Mesodermal cell (in vitro differentiated cells): ENCODE data around the gene PRSS2.
"Not testable (repeated sequence)": the region's sequence is repeated elsewhere in the genome, so short reads cannot be mapped to it uniquely, and the experiment has no call there.

Source experiments
- H3K27ac ChIP-seq: 2 replicates; pipeline ENCODE4 v1.7.0; 2013; ENCODE audit warnings: mild to moderate bottlenecking, low read depth, low read length, moderate library complexity; ENCODE audit not compliant: severe bottlenecking
- H3K36me3 ChIP-seq: 2 replicates; pipeline ENCODE4 v1.7.1; 2013; ENCODE audit warnings: mild to moderate bottlenecking, low read length, moderate library complexity; ENCODE audit not compliant: control insufficient read depth, insufficient read depth
- H3K4me1 ChIP-seq: one replicate; pipeline ENCODE4 v1.7.1; 2013; ENCODE audit warnings: mild to moderate bottlenecking, low read length; ENCODE audit not compliant: insufficient read depth, control insufficient read depth, poor library complexity, severe bottlenecking
- H3K4me3 ChIP-seq: 2 replicates; pipeline ENCODE4 v1.7.0; 2013; ENCODE audit warnings: low read length, control low read depth, mild to moderate bottlenecking; ENCODE audit not compliant: insufficient read depth, poor library complexity, severe bottlenecking; ENCODE audit errors: extremely low read depth
- H3K9me3 ChIP-seq: 2 replicates; pipeline ENCODE4 v1.7.1; 2013; ENCODE audit warnings: mild to moderate bottlenecking, low read length, moderate library complexity; ENCODE audit not compliant: control insufficient read depth
- WGBS, 2 experiments: methylation state at CpG; one replicate each; pipeline ENCODE4 v1.1.5; 2013; ENCODE audit warnings: missing lambda C conversion rate in 2 of 2; ENCODE audit not compliant: insufficient coverage in 2 of 2; 5-methylcytosine and 5-hydroxymethylcytosine counted together

Gene PRSS2

DNA sequence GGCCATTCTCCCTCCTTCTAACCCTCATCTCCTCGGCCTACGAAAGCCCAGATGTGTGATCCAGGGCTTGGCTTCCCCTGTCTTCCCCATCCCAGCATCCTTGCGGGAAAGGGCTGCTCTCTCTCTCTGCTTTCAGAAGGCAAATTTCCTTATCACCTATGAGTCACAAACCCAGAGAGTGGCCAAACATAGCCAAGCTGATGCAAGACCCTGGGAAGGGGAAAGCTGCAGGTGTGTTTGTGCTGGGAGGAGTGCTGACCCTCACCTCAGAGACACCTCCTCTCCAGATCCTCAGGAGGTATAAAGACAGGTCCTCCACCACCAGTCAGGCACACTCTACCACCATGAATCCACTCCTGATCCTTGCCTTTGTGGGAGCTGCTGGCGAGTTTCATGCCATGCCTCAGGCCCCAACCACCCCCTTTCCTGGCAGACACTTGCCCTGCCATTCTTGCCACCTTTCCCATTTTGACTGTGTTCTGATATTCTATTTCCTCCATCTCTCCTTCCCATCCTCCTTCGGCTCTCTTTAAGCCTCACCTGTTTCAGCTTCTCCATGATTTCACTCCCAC is 10.6 kb upstream of the PRSS2 start:
- 79 to 81% methylated on average over 3 to 4 of the region's 5 CpGs for WGBS, 2 experiments
- H3K4me3 ChIP-seq: no peak overlapping the region
- no peak overlapping the region for H3K27ac ChIP-seq
- H3K36me3 ChIP-seq: no peaks in the 10 kb centered on the region
- H3K4me1 ChIP-seq: no peaks in the 10 kb centered on the region
- H3K9me3 ChIP-seq: no peaks in the 10 kb centered on the region

DNA sequence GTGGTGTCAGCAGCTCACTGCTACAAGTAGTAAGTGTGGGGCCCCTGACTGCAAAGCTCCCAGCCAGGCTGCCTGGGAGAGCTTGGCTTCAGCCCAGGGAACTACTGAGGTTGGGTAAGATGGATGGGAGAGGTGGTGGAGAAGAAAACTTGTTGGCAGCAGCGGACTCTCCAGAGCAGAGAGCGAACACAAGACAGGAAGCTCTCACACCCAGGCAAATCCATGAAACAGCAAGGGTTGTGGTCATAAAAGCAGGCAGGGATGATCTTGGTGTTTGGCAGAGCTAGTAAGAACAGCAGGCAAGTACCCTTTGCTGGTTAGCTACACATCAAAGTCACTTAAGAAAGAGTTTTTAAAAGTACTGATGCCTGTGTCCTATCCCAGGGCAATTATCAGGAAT is 9.2 kb upstream of the PRSS2 start:
- not testable (repeated sequence) for H3K27ac ChIP-seq, H3K4me1 ChIP-seq, H3K9me3 ChIP-seq, H3K36me3 ChIP-seq, H3K4me3 ChIP-seq
- whole genome bisulfite sequencing, 2 experiments: 90 to 93% methylated on average over 2 of the region's 2 CpGs

DNA sequence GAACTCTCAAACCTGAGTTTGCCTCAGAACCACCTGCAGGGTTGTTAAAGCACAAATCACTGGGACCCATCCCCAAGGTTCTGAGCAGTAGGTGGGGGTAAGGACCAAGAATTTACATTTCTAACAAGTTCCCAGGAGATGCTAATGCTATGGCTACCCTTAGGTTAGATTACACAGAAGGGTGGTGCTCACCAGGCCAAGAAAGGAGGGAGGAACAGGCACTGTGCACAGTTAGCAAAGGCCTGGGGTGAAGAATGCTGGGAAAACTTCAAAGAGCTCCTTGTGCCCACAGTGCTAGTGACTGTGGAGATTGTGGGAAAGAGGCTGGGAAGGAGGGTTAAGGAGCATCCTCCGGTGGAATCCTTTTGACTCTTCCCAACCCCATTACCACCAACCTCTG is 8.7 kb upstream of the PRSS2 start:
- H3K36me3 ChIP-seq: no peaks in the 10 kb centered on the region
- WGBS, 2 experiments: no CpG with 5 or more reads among the region's 1 CpG
- no peak overlapping the region for H3K27ac ChIP-seq
- no peaks in the 10 kb centered on the region for H3K4me1 ChIP-seq
- no peak overlapping the region for H3K4me3 ChIP-seq
- H3K9me3 ChIP-seq: no peaks in the 10 kb centered on the region

DNA sequence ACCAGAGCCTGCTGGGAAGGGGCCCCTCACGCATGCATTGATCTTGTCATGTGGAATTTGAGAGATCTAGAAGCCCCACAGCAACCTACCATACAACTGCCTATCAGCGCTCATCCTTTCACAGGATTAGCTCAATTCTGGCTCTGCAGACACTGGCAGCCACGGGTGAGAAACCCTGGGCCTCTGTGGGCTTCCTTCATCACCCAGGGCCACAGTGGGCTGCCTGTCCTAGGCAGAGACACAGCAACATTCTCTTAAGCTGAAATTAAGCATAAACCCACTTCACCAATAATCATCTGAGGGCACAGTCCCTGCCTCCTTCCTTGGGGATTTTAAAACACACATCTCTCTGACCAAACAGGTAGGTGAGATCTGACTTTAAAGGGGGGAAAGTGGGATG is 3.3 kb upstream of the PRSS2 start:
- no peaks in the 10 kb centered on the region for H3K36me3 ChIP-seq
- H3K27ac ChIP-seq: no peak overlapping the region
- H3K4me3 ChIP-seq: no peak overlapping the region
- H3K9me3 ChIP-seq: no peaks in the 10 kb centered on the region
- no peaks in the 10 kb centered on the region for H3K4me1 ChIP-seq
- 71 to 75% methylated on average over 3 of the region's 3 CpGs for WGBS, 2 experiments

DNA sequence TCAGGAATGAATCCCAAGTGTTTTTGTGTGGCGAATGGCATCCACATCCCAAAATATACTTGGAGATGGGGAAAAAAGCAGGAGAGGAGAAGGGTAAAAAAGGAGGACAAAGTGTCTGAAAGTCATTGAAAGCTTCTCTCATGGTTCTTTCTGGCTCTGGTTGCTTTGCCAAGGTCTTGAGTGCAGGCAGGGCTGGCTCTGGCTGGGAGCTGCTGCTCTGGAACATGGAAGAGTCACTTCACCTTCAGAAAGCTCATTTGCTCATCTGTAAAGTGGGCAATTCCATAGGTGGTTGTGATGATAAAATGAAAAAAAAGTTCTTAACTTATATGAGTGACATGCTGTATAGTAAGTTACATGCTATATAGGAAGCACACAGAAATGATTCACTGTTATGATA is 2.9 kb upstream of the PRSS2 start:
- Histone ChIP-seq H3K9me3 (no peaks in the 10 kb centered on the region), H3K4me3 (no peak overlapping the region), H3K27ac (no peak overlapping the region), H3K4me1 (no peaks in the 10 kb centered on the region), H3K36me3 (no peaks in the 10 kb centered on the region)
- 63 to 100% methylated on average over 1 of the region's 1 CpG for WGBS, 2 experiments

DNA sequence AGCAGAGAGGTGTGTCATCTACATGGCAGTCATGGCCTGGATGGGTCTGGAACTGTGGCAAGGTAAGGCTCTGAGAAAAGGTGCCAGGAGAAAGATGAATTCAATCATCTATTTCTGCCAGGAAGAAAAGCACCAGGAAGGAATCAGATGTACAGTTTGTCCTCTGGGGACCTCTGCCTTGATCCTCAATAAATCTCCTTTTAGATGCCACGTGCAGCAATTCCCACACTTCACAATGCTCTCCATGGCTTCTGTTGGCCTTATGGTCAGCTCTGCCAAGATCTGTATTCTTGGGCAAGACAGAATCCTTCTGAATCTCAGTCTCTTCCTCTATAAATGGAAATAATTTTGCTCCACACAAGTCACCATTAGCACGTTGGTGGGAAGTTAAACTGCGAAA is 1.9 kb upstream of the PRSS2 start:
- H3K27ac ChIP-seq, H3K4me3 ChIP-seq, H3K4me1 ChIP-seq, H3K36me3 ChIP-seq, H3K9me3 ChIP-seq: not testable (repeated sequence)
- WGBS, 2 experiments: 89 to 100% methylated on average over 3 of the region's 3 CpGs

DNA sequence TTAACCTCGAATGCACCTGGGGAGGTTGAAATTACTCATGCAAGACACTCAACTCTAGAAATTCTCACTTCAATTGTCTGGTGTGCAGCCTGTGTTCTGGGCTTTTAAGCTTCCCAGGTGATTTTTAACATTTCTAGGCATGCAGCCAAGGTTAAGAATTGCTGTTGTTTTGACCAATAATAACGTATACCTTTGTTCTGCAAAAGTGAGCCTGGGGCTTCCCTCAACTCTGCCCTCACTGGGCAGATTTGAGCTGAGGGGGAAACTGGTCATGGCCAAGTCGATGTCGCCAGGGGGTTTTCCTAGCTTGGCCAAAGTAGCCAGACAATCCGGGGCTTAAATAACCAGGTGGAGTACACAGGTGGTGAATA is 568 bp downstream of the PRSS2 start:
- Histone ChIP-seq H3K4me3 (no peak overlapping the region), H3K36me3 (no peaks in the 10 kb centered on the region), H3K4me1 (no peaks in the 10 kb centered on the region), H3K9me3 (no peaks in the 10 kb centered on the region), H3K27ac (no peak overlapping the region)
- 86 to 87% methylated on average over 2 to 4 of the region's 5 CpGs for WGBS, 2 experiments

DNA sequence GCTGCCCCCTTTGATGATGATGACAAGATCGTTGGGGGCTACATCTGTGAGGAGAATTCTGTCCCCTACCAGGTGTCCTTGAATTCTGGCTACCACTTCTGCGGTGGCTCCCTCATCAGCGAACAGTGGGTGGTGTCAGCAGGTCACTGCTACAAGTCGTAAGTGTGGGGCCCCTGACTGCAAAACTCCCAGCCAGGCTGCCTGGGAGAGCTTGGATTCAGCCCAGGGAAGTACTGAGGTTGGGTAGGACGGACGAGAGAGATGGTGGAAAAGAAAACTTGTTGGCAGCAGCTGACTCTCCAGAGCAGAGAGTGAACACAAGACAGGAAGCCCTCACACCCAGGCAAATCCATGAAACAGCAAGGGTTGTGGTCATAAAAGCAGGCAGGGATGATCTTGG is 1.3 kb downstream of the PRSS2 start:
- no peak overlapping the region for H3K27ac ChIP-seq
- no peaks in the 10 kb centered on the region for H3K4me1 ChIP-seq
- 67 to 78% methylated on average over 5 to 6 of the region's 6 CpGs for WGBS, 2 experiments
- H3K36me3 ChIP-seq: no peaks in the 10 kb centered on the region
- no peaks in the 10 kb centered on the region for H3K9me3 ChIP-seq
- H3K4me3 ChIP-seq: no peak overlapping the region

DNA sequence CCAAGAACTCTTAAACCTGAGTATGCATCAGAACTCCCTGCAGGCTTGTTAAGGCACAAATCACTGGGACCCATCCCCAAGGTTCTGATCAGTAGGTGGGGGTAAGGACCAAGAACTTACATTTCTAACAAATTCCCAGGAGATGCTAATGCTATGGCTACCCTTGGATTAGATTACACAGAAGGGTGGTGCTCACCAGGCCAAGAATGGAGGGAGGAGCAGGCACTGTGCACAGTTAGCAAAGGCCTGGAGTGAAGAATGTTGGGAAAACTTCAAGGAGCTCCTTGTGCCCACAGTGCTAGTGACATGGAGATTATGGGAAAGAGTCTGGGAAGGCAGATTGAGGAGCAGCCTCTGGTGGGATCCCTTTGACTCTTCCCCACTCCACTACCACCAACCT is 1.9 kb downstream of the PRSS2 start:
- Histone ChIP-seq H3K9me3 (no peaks in the 10 kb centered on the region), H3K36me3 (no peaks in the 10 kb centered on the region), H3K4me1 (no peaks in the 10 kb centered on the region), H3K4me3 (no peak overlapping the region), H3K27ac (no peak overlapping the region)

DNA sequence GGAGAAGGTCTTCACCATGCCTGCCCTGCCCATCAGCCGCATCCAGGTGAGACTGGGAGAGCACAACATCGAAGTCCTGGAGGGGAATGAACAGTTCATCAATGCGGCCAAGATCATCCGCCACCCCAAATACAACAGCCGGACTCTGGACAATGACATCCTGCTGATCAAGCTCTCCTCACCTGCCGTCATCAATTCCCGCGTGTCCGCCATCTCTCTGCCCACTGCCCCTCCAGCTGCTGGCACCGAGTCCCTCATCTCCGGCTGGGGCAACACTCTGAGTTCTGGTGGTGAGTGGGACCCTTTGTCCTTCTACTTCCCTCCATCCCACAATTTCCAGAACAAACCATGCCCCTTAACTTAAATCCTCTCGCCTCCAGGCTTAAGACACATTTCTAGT is 2.5 kb downstream of the PRSS2 start:
- H3K9me3 ChIP-seq: no peaks in the 10 kb centered on the region
- H3K36me3 ChIP-seq: no peaks in the 10 kb centered on the region
- no peak overlapping the region for H3K4me3 ChIP-seq
- WGBS, 2 experiments: 81 to 92% methylated on average over 7 to 12 of the region's 12 CpGs
- no peak overlapping the region for H3K27ac ChIP-seq
- no peaks in the 10 kb centered on the region for H3K4me1 ChIP-seq

DNA sequence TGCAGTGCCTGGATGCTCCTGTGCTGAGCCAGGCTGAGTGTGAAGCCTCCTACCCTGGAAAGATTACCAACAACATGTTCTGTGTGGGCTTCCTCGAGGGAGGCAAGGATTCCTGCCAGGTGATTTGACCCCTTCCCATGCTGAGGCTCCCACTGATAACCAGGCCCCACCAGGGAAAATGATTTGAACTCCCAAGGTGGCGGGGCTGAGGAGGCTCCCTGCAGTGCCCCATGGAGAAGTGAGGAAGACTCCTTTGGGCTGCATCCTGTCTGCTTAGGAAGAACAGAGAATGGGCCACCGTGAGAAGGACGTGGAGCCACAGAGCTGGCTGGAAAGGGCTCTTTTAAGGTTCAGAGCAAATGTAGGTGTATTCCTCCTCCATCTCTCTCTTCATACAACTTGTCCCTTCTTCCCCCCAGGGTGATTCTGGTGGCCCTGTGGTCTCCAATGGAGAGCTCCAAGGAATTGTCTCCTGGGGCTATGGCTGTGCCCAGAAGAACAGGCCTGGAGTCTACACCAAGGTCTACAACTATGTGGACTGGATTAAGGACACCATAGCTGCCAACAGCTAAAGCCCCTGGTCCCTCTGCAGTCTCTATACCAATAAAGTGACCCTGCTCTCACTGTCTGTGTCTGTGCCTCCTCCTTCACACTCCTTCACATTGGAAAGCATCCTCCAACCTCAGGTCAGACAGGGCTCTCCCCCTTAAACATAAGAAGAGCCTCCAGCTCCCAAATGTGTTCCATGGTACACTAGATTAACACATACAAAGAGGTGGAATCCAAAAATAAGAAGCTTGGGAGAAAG is 3.4 kb downstream of the PRSS2 start:
- no peak overlapping the region for H3K4me3 ChIP-seq
- no peaks in the 10 kb centered on the region for H3K4me1 ChIP-seq
- H3K27ac ChIP-seq: no peak overlapping the region
- no peaks in the 10 kb centered on the region for H3K9me3 ChIP-seq
- H3K36me3 ChIP-seq: no peaks in the 10 kb centered on the region
- WGBS, 2 experiments: 88 to 92% methylated on average over 3 to 4 of the region's 4 CpGs
